HG03175 (cell line): ENCODE results near the gene GLUD1.
"Not testable (repeated sequence)": the region's sequence is repeated elsewhere in the genome, so short reads cannot be mapped to it uniquely, and the experiment has no call there.

ENCODE experiments used
- ATAC-seq: cut with Tn5 transposase; IDR thresholded peaks from one replicate; pipeline ENCODE4 v1.9.1; 2021; ENCODE audit warnings: mild to moderate bottlenecking, moderate library complexity; ENCODE audit not compliant: unreplicated experiment

GLUD1 gene

GRCh38 chr10:87092376-87092860, 2.2 kb downstream of the GLUD1 start:
- ATAC-seq: no peak

- ATAC-seq: no peak
Measured at GRCh38 chr10:87090779-87091178, 3.9 kb downstream of the GLUD1 start.

- ATAC-seq: no peak
Measured at GRCh38 chr10:87089746-87090145, 4.9 kb downstream of the GLUD1 start.

GRCh38 chr10:87085537-87085936, 9.1 kb downstream of the GLUD1 start:
- no peak for ATAC-seq

DNA sequence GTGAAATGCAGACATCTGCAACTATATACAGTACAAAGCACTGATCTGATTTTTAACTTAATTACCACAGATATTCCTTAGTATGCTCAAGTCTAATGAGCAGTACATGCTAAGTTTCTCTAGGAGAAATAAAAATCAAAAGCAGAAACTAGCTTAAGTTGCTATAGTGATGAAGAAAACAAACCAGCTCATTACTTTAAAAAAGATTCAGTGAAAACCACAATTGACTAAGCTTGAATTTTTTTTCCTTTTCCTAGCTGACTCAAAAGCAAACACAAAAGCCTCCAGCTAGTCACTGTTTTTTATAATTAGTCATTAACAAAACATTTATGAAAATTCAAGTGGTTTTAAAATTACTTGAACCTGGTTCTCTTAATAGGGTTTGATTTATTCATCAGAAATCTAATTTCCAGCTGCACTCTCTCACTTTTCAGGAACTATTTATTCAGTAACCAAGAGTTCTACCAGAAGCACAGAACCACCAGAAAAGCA, 10.3 kb downstream of the GLUD1 start:
- ATAC-seq: peak; percentile 63

GRCh38 chr10:87083576-87084290, 10.9 kb downstream of the GLUD1 start:
- ATAC-seq: peak; percentile 41

DNA sequence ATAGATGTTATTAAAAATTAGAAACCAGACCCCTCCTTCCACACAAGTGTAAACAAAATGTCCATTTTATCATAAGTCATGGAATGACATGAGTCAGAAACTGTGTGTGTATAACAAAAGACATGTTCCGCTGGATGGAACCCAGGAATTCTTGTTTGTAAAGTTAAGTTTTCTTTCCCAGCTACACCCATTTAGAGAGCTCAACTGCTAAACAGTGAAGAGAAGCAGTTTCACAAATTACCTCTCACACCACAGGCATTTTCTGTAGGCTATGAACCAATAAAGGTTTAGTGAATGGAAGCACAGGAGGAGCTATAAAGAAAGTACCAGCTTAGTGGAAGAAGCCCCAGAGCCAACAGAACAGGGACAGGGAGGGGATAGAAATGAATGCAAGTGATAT, 12.4 kb downstream of the GLUD1 start:
- ATAC-seq: not testable (repeated sequence)

GRCh38 chr10:87081574-87081973, 13.1 kb downstream of the GLUD1 start:
- not testable (repeated sequence) for ATAC-seq

- ATAC-seq: not testable (repeated sequence)
Measured at GRCh38 chr10:87080621-87081020, 14.0 kb downstream of the GLUD1 start.

DNA sequence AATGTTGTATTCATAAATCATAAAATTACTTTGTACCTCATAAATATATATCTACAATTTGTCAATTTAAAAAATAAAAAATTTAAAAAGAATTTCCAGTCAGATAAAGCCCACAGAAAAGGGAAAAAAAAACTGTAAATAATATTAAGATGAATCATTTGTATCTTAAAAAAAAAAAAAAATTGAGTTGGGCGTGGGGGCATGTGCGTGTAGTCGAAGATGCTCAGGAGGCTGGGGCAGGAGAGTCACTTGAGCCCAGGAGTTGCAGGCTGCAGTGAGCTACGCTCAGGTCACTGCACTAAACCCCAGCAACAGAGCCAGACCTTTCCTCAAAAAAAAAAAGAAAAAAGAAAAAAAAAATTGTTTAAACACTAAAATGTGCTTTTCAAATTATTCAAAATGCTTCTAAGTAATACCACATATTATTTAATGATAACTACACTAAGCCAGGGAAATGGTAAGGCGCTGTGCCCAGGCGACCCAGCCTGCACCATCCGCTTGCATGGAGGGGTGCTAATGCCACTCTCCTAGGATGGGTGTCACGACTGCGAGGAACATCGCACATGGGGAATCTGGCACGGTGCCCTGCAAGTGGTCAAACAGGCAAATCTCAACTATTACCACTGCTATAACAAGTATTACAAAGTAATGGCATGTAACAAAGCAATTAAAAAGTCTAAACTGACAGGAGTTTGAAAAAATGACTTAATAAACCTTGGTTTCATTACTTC, 15.4 kb downstream of the GLUD1 start:
- ATAC-seq: no peak

GRCh38 chr10:87076421-87076820, 18.2 kb downstream of the GLUD1 start:
- ATAC-seq: not testable (repeated sequence)

DNA sequence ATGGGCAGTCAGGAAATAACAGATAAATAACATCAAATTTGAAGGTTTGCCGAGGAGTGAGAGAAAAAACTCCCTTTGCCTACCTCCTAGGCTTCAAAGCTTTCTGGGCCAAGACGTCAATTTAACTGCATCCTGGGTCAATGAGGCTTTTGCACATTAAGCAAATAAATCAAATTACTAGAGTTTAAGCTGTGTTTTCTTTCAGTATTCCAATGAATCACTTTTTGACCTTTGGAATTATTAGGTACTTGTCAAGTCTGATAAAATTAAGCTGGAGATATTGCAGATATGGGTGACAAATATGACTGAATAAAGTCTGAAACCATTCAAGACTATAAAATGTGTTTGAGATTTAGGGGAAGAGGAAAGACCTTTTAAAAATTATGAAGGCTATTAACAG, 22.2 kb downstream of the GLUD1 start:
- no peak for ATAC-seq

GRCh38 chr10:87068281-87068680, 26.4 kb downstream of the GLUD1 start:
- ATAC-seq: no peak

- ATAC-seq: no peak
Measured at GRCh38 chr10:87066865-87067264, 27.8 kb downstream of the GLUD1 start.

GRCh38 chr10:87066178-87066577, 28.5 kb downstream of the GLUD1 start:
- ATAC-seq: no peak

DNA sequence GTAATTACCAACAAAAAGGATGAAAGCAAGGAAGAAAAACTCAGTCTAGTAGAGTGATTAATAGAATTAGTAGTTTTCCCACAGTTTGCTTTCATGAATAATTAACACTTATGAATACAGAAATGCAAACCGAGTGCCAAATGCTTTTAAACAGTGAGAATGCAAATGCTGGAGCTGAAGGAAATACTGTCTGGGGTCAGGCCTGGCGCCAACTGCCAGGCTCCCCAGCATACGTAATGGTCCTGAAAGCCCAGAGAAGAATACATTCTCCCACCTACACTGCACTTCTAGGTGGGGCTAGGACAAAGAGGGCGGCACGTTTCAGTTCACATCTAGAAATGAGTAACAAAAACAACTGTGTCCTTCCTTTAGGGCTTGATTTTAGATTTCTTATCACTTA, 30.0 kb downstream of the GLUD1 start:
- ATAC-seq: no peak

DNA sequence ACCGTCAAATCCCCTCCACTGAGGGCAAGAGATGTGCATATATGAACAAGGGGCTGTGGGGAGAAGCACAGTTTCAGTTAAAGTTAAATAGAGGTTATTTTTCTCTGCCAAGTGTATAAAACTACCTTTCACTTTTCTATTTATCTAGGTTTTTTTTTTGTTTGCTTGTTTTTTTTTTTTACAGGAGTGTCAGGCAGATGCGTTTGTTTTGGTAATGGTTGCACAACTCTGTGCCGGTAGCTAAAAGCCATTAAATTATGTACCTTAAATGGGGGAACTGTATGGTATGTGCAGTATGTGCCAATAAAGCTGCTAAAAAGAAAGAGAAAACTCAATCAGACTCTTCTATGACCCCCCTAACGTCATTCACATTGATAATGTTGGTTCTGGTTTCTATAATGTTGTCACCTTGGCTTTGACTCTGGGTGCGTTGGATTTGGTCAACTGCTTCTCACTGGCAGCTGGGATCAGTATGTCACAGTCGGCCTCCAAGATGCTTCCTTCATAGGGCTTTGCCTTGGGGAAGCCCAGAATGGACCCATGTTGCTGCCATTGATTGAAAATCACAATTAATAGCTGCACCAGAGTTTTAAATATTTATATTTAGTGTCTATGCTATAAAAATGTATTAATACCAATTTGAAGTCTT, 34.2 kb downstream of the GLUD1 start:
- no peak for ATAC-seq

DNA sequence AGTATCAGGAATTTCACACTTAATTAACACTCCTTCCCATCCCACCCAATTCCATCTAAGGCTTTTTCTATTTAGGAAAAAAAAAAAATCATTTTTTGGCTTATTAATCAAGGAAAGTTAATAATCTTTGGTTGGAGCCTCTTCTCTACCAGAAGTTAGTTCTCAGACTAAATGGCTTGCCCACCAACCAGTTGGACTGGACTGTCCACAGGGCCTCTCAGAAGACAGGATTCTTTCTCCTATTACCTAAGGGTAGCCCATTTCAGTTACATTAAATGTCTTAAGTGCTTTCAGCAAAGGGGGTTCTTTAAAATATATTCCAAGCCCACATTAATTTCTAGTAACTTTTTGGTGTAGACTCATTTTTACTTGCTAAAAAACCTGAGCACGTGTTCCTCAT, 35.2 kb downstream of the GLUD1 start:
- no peak for ATAC-seq

GRCh38 chr10:87058171-87058570, 36.5 kb downstream of the GLUD1 start:
- no peak for ATAC-seq

DNA sequence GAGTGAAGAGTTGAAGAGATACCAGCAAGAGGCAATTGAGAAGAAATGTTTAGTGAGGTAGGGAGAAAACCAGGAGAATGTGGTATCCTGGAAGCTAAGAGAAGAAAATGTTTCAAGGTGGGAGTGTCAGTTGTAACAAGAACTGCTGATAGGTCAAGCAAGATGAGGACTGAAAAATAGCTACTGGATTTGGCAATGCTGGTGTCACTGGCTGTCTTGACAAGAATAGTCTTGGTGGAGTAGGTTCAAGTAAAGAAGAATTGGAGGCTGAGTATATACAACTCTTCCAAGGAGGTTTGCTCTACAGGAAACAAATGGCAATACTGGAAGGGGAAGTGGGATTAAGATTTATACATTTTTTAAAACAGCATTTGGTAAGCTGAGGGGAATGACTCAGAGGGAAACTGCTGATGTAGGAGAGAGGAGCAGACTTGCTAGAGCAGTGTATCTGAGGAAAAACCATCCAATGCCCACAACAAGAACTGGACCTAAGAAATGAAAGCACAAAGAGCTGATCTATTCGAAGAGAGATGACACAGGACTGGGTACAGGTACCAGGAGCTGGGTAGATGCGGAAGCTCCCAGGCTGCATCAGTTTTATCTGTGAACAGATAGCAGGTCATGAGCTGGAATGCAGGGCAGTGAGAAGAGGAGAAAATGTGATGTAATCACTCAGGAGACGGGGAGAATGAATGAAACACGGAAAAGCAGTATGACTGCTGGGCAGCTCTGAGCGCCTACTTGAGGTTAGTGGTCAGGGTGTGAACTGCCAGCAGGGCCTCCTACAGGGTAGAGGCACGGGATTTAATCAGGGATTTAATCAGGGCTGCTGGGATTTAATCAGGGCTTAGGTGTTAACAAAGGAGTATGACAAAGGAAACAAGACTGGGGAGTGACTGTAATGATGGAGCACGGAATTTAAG, 40.0 kb downstream of the GLUD1 start:
- no peak for ATAC-seq
